PFSK-1 (cell line): ENCODE results near the gene GPNMB.
A peak's percentile ranks its signal among the peaks of the same experiment; 100 is the strongest.

ENCODE experiments used
- POLR2AphosphoS5 ChIP-seq: IDR thresholded peaks from 2 replicates; pipeline ENCODE4 v1.6.1; 2012; ENCODE audit warnings: low read depth, mild to moderate bottlenecking, control low read depth, low read length, moderate library complexity
- REST ChIP-seq, 2 experiments: IDR thresholded peaks; 2 replicates each; pipeline versions ENCODE4 v1.6.1 to v1.8.0; 2011 to 2012; ENCODE audit warnings: low read depth in 2 of 2, low read length in 2 of 2, control low read depth in 1 of 2, inconsistent platforms in 1 of 2, mild to moderate bottlenecking in 1 of 2, moderate library complexity in 1 of 2; ENCODE audit not compliant: insufficient read depth in 1 of 2
- TAF1 ChIP-seq: IDR thresholded peaks from 2 replicates; pipeline ENCODE4 v1.6.1; 2012; ENCODE audit warnings: low read length, control low read depth, borderline replicate concordance; ENCODE audit not compliant: insufficient read depth

GRCh38 chr7:23298885-23299769 lies 52.6 kb downstream of the GPNMB start, which contains the start of gene MALSU1:
- TF ChIP-seq TAF1 (peak; percentile 78; the same call in 1 of the 2 replicates), POLR2AphosphoS5 (peak; percentile 94), REST (IDR thresholded peaks at IDR 0.05; ENCODE audit: insufficient read depth in 1 of 2, low read depth in 2 of 2, low read length in 2 of 2) (no peak)
